Choroid plexus epithelial cell (primary cell): ENCODE data around the gene ADI1.

ENCODE experiments used
- DNase-seq: peaks from one replicate; pipeline ENCODE4 v3.0.0-alpha.2; 2010; ENCODE audit warnings: low read depth
- H3K4me3 ChIP-seq: 2 replicates; pipeline ENCODE4 v1.5.1; 2011; ENCODE audit warnings: low read depth, mild to moderate bottlenecking, control low read depth, low read length, moderate library complexity
- CTCF ChIP-seq: conservative IDR thresholded peaks from 2 replicates; pipeline ENCODE4 v1.5.1; 2011; ENCODE audit warnings: low read depth, mild to moderate bottlenecking, control low read depth, inconsistent platforms, low read length, moderate library complexity

Gene ADI1

GRCh38 chr2:3463186-3463835 is 56.0 kb downstream of the ADI1 start:
- TF ChIP-seq CTCF = no peak
- DNase-seq = no peak
- no peak overlapping the region for H3K4me3 ChIP-seq

- TF ChIP-seq CTCF = no peak
- no peak for DNase-seq
- no peak overlapping the region for H3K4me3 ChIP-seq
Observed at GRCh38 chr2:3462493-3463104, 56.7 kb downstream of the ADI1 start.

GRCh38 chr2:3461801-3462492 is 57.4 kb downstream of the ADI1 start:
- peak; percentile 82 for DNase-seq
- TF ChIP-seq CTCF = peak; percentile 85
- H3K4me3 ChIP-seq = no peak overlapping the region

GRCh38 chr2:3460831-3461800 is 58.2 kb downstream of the ADI1 start:
- TF ChIP-seq CTCF = no peak
- no peak overlapping the region for H3K4me3 ChIP-seq
- no peak for DNase-seq

- no peak for TF ChIP-seq CTCF
- no peak overlapping the region for H3K4me3 ChIP-seq
- DNase-seq = no peak
Observed at GRCh38 chr2:3460156-3460555, 59.2 kb downstream of the ADI1 start.

GRCh38 chr2:3459185-3460015 is 59.9 kb downstream of the ADI1 start:
- no peak for DNase-seq
- H3K4me3 ChIP-seq = no peak overlapping the region
- TF ChIP-seq CTCF = no peak
